GM12891 (cell line): ENCODE data around the gene CERCAM.

ENCODE experiments used
- POLR2AphosphoS5 ChIP-seq: IDR thresholded peaks from 2 replicates; pipeline ENCODE4 v1.6.1; 2011; ENCODE audit warnings: low read depth, low read length, control low read depth
- POU2F2 ChIP-seq: IDR thresholded peaks from 2 replicates; pipeline ENCODE4 v1.6.1; 2011; ENCODE audit warnings: low read depth, mild to moderate bottlenecking, control low read depth, low read length, moderate library complexity

- TF ChIP-seq POU2F2, result no peak
- TF ChIP-seq POLR2AphosphoS5, result no peak
Observed at GRCh38 chr9:128422783-128423150, 2.1 kb downstream of the CERCAM start.
